Endothelial cell of umbilical vein (primary cell): ENCODE data around the gene IL17F.

Experiments
- CTCF ChIP-seq, 2 donors: IDR thresholded peaks; 1 replicate in 1 of 2; 2 replicates in 1 of 2; pipeline ENCODE4 v1.5.1; 2011; ENCODE audit warnings: low read length in 2 of 2, mild to moderate bottlenecking in 2 of 2, moderate library complexity in 2 of 2, control low read depth in 1 of 2, inconsistent platforms in 1 of 2, low read depth in 1 of 2; ENCODE audit not compliant: insufficient read depth in 1 of 2; ENCODE audit errors: extremely low read depth in 1 of 2
- EZH2 ChIP-seq: IDR thresholded peaks from 2 replicates; pipeline ENCODE4 v1.6.1; 2012; ENCODE audit warnings: borderline replicate concordance, low read depth, mild to moderate bottlenecking, moderate library complexity, low read length, inconsistent platforms; ENCODE audit not compliant: severe bottlenecking
- MAX ChIP-seq: IDR thresholded peaks from 2 replicates; pipeline ENCODE4 v1.6.1; 2011; ENCODE audit not compliant: insufficient read depth, insufficient read length
- MYC ChIP-seq: IDR thresholded peaks from one replicate; pipeline ENCODE4 v1.6.1; 2011; ENCODE audit warnings: mild to moderate bottlenecking, low read depth, low read length
- POLR2A ChIP-seq: IDR thresholded peaks from 2 replicates; pipeline ENCODE4 v1.6.1; 2012; ENCODE audit warnings: low read depth, mild to moderate bottlenecking, control low read depth, low read length
- POLR2AphosphoS5 ChIP-seq: IDR thresholded peaks from 2 replicates; pipeline ENCODE4 v1.6.1; 2012; ENCODE audit warnings: low read depth, mild to moderate bottlenecking, control low read depth, low read length, moderate library complexity; ENCODE audit not compliant: insufficient read depth

GRCh38 chr6:52288841-52289240, 44.5 kb upstream of the IL17F start:
- no peak for TF ChIP-seq CTCF (IDR thresholded peaks at IDR 0.05; ENCODE audit: extremely low read depth in 1 of 2, insufficient read depth in 1 of 2, low read depth in 1 of 2, low read length in 2 of 2)
- TF ChIP-seq POLR2A, result no peak
- TF ChIP-seq POLR2AphosphoS5, result no peak
- no peak for TF ChIP-seq EZH2
- no peak for TF ChIP-seq MAX
- no peak for TF ChIP-seq MYC
